Ishikawa (cell line): ENCODE measurements around the gene MBLAC2.

Experiments
- CEBPB ChIP-seq: IDR thresholded peaks from 2 replicates; pipeline ENCODE4 v1.6.1; 2012
- CREB1 ChIP-seq: IDR thresholded peaks from 2 replicates; pipeline ENCODE4 v1.6.1; 2012; ENCODE audit warnings: low read depth
- EGR1 ChIP-seq: IDR thresholded peaks from 2 replicates; pipeline ENCODE4 v1.6.1; 2012
- EP300 ChIP-seq: IDR thresholded peaks from 2 replicates; pipeline ENCODE4 v1.6.1; 2012; ENCODE audit warnings: borderline replicate concordance
- FOXM1 ChIP-seq: IDR thresholded peaks from 2 replicates; pipeline ENCODE4 v1.6.1; 2012; ENCODE audit warnings: low read depth, borderline replicate concordance
- NFIC ChIP-seq: IDR thresholded peaks from 2 replicates; pipeline ENCODE4 v1.6.1; 2012
- RAD21 ChIP-seq: IDR thresholded peaks from 2 replicates; pipeline ENCODE4 v1.6.1; 2012; ENCODE audit warnings: low read depth
- REST ChIP-seq: IDR thresholded peaks from 2 replicates; pipeline ENCODE4 v1.6.1; 2012; ENCODE audit warnings: low read depth, mild to moderate bottlenecking
- TAF1 ChIP-seq: IDR thresholded peaks from 2 replicates; pipeline ENCODE4 v1.6.1; 2012; ENCODE audit warnings: low read depth, mild to moderate bottlenecking
- TCF12 ChIP-seq: IDR thresholded peaks from 2 replicates; pipeline ENCODE4 v1.6.1; 2012; ENCODE audit warnings: low read depth
- TEAD4 ChIP-seq: IDR thresholded peaks from 2 replicates; pipeline ENCODE4 v1.6.1; 2012
- USF1 ChIP-seq: IDR thresholded peaks from 2 replicates; pipeline ENCODE4 v1.6.1; 2012
- YY1 ChIP-seq: IDR thresholded peaks from 2 replicates; pipeline ENCODE4 v1.6.1; 2012; ENCODE audit warnings: low read depth
- ZBTB7A ChIP-seq: IDR thresholded peaks from 2 replicates; pipeline ENCODE4 v1.6.1; 2012; ENCODE audit warnings: low read depth
- TF ChIP-seq, protein P1 (sequence below): IDR thresholded peaks from 2 replicates; pipeline ENCODE4 v1.6.1; 2012

The MBLAC2 gene

DNA sequence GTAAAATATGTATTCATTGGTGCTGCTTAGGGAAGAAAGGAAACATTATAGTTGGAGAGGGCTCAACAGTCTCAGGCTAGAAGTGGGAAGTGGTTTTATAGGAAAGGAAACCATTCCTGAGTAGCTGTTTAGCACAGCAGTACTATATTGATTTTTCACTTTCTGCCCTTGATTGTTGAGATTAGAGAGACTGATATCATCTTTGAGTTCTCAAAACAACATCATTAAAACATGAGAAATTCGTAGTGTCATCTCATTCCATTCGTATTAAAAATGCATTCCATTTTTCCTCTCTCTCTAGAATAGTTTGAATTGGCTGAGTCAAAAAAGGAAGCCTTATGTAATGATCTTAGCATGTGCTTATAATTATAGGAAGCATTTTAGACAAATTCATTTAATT, 14.2 kb upstream of the MBLAC2 start:
- TF ChIP-seq TAF1: no peak

- no peak for TF ChIP-seq TEAD4
- TF ChIP-seq REST: no peak
- TF ChIP-seq TAF1: no peak
- TF ChIP-seq USF1: no peak
Measured at GRCh38 chr5:90484540-90484939, 10.0 kb upstream of the MBLAC2 start.

DNA sequence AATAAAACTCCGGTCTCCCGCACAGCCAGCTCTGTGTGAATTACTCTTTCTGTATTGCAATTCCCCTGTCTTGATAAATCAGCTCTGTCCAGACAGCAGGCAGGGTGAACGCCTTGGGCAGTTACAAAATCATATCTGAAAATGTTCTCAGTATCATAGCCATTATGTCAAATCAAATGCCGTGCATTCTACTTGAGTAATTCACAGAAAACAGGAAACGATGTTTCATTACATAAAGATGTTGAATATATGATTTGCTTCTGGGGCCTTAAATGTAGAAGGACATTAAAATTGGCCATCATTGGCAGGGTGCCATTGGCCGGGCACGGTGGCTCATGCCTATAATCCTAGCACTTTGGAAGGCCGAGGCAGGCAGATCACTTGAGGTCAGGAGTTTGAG, 8.6 kb upstream of the MBLAC2 start:
- TF ChIP-seq RAD21 (no peak), YY1 (no peak), ZBTB7A (no peak), FOXM1 (no peak), TCF12 (no peak), CEBPB (no peak), EGR1 (no peak), TEAD4 (no peak), REST (no peak), EP300 (no peak)
- TF ChIP-seq, protein P1, sequence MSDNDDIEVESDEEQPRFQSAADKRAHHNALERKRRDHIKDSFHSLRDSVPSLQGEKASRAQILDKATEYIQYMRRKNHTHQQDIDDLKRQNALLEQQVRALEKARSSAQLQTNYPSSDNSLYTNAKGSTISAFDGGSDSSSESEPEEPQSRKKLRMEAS: no peak

GRCh38 chr5:90480699-90481098, 6.1 kb upstream of the MBLAC2 start:
- TF ChIP-seq ZBTB7A (no peak), REST (no peak), YY1 (no peak), EGR1 (no peak), RAD21 (no peak), CEBPB (no peak), FOXM1 (no peak), EP300 (no peak), USF1 (no peak), TEAD4 (no peak), NFIC (no peak), CREB1 (no peak), TAF1 (no peak), TCF12 (no peak)
- TF ChIP-seq, protein P1: no peak

- no peak for TF ChIP-seq EP300
- no peak for TF ChIP-seq FOXM1
- no peak for TF ChIP-seq USF1
- TF ChIP-seq RAD21: no peak
- TF ChIP-seq CREB1: no peak
- TF ChIP-seq NFIC: no peak
- no peak for TF ChIP-seq TEAD4
- no peak for TF ChIP-seq CEBPB
- TF ChIP-seq TCF12: no peak
- TF ChIP-seq REST: no peak
- TF ChIP-seq ZBTB7A: no peak
- no peak for TF ChIP-seq TAF1
- TF ChIP-seq, protein P1: no peak
- TF ChIP-seq YY1: no peak
- no peak for TF ChIP-seq EGR1
Measured at GRCh38 chr5:90479611-90480385, 5.2 kb upstream of the MBLAC2 start.
